Brain pericyte (primary cell): ENCODE data around the gene CXCR2.
"Not testable (repeated sequence)": the region's sequence is repeated elsewhere in the genome, so short reads cannot be mapped to it uniquely, and the experiment has no call there.

ENCODE experiments used
- DNase-seq: peaks from one replicate; pipeline ENCODE4 v3.0.0-alpha.2; 2012; ENCODE audit warnings: low read depth, low spot score

Gene CXCR2

DNA sequence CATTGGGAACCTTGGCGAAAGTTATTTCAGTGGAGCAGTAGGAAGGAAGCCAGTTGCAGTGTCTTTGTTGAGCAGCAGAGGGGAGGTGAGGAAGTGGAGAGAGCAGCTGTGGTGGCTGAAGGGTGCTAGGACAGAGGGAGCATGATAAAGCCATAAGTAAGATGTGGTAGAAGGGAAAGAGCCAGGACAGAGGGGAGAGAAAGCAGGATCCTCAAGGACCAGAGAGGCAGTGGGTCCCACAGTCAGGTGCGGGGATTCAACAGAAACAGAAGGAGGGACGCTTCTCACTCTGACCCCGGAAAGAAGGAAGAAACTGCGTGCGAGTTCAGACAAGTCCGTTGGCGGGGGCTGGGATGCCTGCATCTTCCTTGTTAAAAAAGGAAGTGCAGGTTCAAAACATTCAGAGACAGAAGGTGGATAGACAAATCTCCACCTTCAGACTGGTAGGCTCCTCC, at the start of gene CXCR2:
Gene CXCR2 (plus strand): TSS at position 403 of the 455 bp plus-strand sequence. CDS start 8,774 bp downstream, outside the sequence.
- DNase-seq = no peak

DNA sequence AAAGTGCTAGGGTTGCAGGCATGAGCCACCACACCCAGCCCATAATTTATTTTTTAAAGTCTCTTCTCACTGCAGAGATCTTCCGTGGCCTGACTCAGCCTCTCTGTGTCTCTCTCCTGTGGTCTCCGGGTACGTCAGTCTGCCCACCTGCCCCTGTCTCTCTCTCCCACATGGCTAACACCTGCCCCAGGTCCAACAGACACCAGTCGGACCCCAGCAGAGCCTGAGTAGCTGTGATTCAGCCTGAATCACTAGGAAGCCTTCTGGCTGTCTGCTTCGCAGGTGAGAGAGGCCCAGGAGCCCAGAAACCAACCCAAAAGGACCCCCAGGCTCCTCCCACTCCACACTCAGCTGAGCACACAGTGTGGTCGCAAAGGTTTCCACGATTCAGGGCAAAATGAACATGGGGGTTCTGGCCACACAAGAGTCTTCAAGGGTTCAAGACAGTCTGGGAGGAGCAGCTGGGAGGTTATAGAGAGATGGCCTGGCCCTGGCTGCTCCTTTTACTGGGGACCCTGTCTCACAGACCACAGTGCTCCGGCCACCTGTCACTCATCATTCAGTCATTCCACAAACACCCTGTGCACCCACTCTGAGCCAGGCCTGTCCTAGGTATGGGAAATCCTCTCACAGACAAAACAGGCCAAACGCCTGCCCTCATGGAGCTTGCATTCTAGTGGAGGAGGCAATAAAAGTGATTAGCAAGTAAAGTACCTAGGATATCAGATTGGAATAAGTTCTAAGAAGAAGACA, 48.2 kb upstream of the CXCR2 start:
- no peak for DNase-seq

DNA sequence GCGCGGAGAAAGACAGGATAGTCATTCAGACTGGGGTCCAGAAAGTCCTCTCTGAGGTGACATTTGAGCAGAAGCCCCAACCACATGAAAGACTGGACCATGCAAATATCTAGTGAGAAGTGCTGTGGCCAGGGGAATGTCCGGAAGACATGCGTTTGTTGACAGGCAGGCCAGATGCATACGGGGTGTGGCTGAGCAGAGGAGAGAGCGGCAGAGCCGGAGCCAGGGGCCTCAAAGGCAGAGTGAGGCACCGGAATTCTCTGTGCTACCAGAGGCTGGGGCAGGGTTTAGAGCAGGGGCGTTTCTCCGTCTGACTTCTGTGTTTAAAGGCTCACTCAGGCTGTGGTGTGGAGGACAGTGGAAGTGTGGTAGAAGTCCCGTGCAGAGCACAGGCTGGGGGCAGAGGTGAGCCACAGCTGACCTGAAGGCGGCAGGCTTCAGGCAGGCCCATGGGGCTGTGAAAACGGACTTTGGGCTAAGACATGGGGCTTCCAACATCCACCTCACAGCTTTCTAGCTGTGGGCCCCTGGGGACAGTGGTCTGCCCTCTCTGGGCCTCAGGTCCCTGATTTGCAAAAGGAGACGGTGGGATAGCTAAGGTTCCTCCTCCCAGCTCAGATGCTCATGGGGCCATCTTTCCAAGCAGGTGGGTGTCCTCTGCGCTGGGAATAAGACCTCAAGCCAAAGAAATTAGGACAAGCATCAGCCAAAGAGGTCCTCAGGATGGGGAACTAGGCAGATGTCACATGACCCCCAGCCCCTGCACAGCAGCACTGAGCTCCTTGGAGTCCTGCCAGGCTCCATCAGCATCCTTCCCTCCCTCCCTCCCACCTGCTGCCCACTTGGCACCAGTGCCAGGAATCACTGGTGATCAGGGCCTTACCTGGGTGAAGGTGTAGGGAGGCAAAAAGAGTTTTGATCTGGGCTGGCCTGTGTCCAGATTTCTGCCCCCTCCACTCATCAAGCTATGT, 45.6 kb upstream of the CXCR2 start:
- no peak for DNase-seq

DNA sequence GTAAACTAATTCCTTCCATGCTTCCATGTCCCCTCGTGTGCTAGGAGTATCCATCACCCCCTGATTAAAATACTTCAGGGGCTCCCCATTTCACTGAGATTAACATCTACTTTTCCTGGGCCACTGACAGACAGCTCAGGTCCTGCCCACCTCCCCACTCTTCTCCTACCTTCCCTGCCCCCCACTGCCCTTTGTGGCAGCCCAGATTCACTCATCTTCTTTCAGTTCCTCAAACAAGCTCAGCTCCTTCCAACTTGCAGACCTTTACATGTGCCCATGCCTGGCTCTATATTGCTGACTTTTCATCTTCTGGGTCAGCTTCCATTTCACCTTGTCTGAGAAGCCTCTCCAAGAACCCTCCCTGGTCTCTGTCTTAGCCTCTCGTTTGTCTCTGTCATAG, 44.8 kb upstream of the CXCR2 start:
- DNase-seq = no peak

DNA sequence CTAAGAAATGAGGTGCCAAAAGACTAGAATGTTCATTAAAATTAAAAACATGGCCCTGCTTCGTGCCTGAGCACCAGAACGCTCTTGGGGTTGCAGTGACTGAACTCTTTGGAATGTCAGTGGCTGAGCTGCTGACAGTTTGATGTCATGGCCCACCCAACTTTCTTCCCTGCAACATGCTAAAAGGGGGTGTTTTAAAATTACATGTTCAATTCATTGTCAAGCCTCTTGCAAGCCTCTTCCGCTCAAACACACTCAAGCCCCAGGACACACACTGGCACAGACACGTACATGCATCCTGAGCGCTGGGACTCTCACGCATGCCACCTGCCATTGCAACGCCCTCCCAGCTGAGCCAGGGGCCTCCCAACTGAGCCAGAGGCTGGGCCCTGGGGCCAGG, 44.1 kb upstream of the CXCR2 start:
- DNase-seq = no peak

DNA sequence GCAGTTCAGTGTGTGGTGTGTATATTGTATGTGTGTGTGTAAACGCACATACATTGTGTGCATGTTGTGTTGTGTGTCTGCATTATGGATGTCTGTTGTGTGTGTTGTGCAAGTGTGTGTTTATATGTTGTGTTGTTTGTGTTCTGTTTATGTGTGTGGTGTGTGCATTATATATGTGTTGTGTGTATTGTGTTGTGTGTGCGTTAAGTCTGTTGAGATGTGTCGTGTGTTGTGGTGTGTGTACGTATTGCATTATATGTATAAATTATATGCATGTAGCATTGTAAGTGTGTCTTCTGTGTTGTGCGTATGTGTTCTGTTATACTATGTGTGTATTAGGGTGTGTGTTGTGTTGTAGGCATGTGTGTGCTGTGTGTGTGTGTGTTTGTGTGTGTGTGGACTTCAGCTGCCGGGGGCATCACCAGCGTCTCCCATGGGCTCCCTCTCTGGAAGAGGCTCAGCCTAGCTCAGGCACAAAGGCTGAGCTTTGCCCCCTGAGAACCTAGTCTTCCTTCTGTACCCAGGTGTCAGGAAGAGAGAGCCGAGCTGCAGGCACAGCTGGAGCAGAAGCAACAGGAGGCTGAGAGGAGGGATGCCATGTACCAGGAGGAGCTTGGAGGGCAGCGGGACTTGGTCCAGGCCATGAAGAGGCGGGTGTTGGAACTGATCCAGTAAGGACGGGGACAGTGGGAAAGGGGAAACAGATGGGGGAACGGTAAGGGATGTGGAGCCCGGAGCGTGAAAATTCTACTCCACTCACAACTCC, 43.1 kb upstream of the CXCR2 start:
- no peak for DNase-seq

DNA sequence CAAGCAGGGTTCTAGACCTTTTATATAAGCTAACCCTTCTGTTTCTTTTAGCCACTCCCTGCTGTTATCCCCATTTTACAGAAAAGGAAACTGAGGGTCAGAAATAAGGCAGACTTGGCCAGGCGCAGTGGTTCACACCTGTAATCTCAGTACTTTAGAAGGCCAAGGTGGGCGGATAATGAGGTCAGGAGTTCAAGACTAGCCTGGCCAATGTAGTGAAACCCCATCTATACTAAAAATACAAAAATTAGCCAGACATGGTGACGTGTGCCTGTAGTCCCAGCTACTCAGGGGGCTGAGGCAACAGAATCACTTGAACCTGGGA, 42.5 kb upstream of the CXCR2 start:
- no peak for DNase-seq

DNA sequence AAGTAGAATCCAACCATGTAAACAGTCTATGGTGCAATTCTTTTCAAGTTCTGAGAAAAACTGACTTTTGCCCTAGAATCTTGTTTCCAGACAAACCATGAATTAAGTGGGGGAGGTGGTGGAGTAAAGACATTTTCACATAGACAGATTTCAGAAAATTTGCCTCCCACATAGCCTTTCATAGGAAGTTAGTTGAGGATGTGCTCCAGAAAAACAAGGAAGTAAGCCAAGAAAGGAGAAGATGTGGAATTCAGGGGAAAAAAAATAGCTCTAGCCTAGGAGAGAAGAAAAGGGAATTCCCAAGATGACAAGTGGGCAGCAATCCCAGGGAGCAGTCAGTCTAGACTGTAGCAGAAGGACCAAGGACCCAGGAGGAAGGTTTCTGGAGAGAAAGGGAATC, 39.4 kb upstream of the CXCR2 start:
- DNase-seq = no peak

DNA sequence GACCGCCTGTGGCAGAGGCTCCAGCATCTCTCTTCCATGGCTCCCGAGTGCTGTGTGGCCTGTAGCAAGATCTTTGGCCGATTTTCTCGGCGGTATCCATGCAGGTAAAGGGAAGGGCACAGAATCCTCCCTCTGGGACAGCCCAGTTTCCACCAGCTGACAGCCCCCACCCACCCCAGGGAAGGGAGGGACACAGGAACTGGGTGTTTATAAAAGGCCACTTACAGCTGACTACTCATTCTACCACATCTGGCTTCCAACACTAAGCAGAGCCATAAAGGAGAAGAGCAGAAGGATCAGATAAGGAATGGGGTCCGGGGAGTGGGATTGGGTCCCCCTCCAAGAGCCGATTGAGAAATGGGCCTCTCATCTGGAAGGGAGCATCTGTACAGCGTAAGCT, 36.6 kb upstream of the CXCR2 start:
- no peak for DNase-seq

DNA sequence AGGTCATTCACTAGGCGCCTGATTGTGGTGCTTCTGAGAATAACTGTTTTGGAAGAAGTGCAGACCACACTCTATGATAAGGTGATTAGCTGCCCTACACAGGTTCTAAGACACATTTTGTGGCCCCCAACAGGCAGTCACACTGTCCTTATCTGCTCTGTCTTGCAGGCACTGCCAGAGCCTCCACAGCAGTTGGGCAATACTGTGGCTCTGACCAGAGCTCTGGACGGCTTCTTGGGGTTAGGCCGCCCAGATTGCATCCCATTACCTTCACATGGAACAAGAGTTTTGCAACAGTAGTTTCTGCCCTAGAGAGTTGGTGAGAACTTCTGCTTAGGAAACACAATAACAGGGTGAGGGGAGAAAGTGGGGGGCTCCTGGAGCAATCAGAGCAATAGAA, 34.1 kb upstream of the CXCR2 start:
- DNase-seq = no peak

DNA sequence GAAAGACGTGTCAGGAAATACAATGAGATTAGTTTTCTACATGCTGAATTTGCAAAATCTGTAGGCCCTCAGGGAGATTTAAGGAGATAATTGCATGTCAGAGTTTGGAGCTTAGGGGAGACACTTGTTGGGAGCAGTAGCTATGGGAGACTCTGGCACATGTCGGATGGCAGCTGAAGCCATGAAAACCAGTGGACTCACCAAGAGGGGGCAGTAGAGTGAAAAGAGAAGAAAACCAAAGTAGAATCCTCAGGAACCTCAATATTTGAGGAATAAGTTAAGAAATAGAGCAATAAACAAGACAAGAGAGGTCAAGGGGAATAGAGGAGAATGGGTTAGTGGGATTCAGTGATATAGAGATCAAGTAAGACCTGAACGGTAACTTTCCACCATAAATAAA, 31.9 kb upstream of the CXCR2 start:
- DNase-seq = no peak

DNA sequence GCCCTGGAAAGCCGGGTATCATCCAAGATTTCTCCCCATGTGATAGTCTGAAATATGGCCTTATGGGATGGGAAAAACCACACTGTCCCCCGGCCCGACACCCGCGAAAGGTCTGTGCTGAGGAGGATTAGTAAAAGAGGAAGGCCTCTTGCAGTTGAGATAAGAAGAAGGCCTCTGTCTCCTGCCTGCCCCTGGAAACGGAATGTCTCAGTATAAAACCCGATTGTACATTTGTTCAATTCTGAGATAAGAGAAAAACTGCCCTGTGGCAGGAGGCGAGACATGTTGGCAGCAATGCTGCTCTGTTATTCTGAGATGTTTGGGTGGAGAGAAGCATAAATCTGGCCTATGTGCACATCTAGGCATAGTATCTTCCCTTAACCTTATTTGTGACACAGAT, 30.0 kb upstream of the CXCR2 start:
- no peak for DNase-seq

DNA sequence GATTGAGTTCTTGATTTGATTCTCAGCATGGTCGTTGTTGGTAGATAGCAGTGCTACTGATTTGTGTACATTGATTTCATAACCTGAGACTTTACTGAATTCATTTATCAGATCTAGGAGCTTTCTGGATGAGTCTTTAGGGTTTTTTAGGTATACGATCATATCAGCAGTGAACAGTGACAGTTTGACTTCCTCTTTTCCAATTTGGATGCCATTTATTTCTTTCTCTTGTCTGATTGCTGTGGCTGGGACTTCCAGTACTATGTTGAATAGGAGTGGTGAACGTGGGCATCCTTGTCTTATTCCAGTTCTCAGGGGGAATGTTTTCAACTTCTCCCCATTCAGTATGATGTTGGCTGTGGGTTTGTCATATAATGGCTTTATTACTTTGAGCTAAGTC, 27.9 kb upstream of the CXCR2 start:
- no peak for DNase-seq

DNA sequence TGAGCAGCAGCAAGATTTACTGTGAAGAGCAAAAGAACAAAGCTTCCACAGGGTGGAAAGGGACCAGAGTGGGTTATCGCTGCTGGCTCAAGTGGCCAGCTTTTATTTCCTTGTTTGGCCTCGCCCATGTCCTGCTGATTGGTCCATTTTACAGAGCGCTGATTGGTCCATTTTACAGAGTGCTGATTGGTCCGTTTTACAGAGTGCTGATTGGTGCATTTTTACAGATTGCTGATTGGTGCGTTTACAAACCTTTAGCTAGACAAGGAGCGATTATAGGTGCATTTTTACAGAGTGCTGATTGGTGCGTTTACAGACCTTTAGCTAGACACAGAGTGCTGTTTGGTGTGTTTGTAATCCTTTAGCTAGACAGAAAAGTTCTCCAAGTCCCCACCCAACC, 17.0 kb upstream of the CXCR2 start:
- not testable (repeated sequence) for DNase-seq

DNA sequence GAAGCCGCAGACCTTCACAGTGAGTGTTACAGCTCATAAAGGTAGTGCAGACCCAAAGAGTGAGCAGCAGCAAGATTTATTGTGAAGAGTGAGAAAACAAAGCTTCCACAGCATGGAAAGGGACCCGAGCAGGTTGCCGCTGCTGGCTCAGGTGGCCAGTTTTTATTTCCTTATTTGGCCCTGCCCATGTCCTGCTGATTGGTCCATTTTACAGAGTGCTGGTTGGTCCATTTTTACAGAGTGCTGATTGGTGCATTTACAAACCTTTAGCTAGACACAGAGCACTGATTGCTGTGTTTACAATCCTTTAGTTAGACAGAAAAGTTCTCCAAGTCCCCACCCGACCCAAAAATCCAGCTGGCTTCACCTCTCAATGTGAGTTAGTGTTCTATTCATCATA, 4.0 kb upstream of the CXCR2 start:
- DNase-seq = not testable (repeated sequence)

DNA sequence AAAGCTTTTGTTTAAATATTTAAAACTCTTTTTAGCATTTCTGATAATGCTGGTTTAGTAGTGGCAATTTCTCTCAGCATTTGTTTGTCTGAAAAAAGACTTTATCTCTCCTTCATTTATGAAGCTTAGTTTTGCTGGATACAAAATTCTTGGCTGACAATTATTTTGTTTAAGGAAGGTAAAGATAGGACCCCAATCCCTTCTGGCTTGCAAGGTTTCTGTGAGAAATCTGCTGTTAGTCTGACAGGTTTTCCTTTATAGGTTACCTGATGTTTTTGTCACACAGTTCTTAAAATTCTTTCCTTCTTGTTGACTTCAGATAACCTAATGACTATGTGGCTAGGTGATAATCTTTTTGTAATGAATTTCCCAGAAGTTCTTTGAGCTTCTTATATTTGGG, 3.5 kb upstream of the CXCR2 start:
- DNase-seq = not testable (repeated sequence)

DNA sequence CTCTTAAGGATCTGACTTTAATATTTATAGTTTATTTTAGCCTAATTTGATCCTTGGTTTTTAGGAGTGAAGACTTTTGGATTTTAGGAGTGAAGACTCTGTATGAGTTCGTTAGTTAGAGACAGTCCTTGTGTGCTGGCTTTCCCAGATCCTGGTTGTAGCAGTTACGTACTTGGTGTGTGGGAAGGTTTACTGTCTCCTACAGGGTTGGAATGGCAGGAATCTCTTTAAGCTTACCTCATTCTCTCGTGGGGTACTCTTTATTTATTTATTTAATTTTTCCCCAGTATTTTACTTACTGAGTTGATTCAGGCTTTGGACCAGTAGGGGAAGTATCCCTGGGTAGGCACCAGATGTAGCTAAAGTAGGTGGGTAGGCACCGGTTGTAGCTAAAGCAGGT, 1.8 kb upstream of the CXCR2 start:
- no peak for DNase-seq

DNA sequence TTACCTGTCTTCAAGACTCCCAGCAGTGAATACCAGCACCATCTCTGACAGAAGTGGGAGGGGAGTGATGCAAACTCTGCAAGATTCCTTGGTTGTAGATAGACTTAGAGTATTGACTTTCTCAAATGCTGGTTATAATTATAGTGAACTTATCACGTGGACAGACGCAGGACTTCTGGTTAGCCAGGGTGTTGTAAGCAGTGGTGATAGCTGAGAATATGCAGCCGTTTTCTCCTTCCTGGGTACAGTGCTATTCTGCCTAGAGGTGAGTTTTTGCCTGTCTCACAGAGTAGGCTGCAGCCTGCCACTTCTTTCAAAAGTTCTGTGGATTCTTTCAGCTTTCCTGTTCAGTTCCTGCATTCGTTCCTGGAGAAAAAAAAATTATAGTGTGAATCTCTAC, 733 bp upstream of the CXCR2 start:
- DNase-seq = no peak

DNA sequence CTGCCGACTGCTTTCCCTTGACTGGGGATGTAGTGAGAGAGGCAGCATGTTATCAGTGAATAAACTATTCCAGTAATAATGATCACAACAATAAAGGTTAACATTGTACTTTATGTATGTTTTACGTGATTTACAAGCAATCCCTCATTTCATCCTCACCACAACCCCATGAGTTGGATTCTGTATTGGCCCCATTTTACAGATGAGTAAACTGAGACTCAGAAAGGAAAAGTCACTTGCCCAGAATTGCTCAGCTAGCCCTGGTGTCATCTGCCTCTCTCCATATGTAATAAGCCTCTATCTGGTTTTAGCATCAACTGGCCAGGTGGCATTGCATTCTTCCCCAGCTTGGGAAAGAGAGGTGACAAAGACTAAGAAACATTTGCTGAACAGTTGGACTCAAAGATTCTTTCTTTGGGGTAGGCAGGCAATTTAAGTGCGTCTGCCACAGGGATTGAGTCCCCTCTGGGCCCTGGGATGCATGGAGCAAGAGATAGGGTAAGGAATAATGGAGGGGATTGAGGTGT, 2.2 kb downstream of the CXCR2 start:
- DNase-seq = no peak

DNA sequence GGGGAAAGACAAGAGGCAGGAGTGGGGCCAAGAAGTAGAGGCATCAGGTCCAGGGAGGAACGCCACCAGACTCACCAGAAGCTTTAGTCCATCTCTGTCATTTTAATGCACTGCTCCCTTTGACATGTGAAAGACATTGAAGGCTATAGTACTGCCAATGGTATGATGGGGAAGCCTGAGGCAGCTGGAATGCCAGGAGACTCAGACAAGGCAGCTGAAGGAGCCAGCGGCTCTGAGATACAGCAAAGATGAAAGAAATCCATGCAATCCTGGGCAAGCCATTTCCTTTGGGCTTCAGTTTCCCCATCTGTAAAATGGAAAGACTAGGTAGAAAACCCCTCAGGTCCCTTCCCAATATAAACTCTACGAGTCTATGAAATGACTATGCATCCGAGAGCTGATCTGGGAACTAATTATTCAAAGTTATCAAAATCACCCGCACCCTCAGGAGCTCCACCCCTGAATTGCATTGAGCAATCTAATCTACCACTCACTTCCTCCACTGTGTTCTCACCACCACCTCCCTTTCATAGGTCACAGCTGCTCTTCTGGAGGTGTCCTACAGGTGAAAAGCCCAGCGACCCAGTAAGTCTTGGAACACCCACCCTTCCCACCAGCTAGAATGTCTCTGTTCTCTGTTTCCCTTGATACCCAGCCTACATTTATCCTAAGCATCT, 3.1 kb downstream of the CXCR2 start:
- DNase-seq = no peak

DNA sequence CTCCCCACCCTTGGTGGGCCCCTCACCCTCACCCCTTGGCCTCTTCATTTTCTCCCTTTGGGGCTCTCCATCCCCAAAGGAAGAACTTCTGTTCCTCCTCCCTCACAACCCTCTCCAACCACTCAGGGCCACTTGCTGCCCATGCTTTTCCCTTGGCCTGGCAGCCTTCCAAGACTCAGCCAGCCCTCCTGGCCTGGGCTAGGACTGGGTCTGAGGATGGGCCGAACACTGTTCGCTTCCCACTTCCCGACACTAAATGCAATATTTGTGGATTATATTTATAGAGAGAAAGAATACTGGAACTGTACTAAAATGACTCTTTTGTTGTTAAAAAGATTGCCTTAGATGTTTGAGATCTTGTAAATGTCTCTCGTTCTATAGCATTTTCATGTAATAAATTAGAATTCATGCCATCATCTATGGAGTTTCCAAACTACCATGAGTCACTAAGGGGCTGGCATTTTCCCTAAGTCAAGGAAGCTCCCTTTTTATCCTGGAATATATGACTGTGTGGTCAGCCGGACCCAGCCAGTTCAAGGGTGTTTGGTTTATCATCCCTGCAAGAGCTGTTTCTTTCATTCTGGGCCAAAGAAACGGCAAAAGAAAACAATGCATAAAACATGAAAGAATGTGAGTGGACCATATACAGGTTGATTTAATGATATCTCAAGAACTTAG, 3.8 kb downstream of the CXCR2 start:
- no peak for DNase-seq
